Activated T-cell treated with anti-CD3 and anti-CD28 coated beads for 4 hours (primary cell): ENCODE results near the gene CTTNBP2.

Source experiments
- DNase-seq: peaks from one replicate; pipeline ENCODE4 v3.0.0-alpha.2; 2020

CTTNBP2 gene

DNA sequence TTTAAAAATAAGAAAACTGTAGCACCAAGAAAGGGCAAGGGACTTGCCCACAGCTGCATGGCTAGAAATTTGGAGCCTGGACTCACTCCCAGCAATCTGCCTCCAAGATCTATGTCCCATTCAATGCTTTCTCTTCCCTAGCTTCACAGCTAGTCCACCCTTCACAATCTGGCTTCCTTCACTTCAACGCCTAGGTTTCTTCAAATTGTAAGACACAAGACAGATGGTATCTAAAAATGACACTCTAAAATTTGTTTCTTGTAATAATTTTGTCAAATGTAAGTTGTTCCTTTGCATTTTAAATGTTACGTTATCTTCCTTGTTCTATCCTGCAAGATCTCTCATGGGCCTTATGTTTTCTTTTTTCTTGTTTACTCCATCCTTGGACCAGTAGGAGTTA is 48.6 kb downstream of the CTTNBP2 start:
- no peak for DNase-seq

- DNase-seq = no peak
Observed at GRCh38 chr7:117819558-117819957, 53.7 kb downstream of the CTTNBP2 start.

DNA sequence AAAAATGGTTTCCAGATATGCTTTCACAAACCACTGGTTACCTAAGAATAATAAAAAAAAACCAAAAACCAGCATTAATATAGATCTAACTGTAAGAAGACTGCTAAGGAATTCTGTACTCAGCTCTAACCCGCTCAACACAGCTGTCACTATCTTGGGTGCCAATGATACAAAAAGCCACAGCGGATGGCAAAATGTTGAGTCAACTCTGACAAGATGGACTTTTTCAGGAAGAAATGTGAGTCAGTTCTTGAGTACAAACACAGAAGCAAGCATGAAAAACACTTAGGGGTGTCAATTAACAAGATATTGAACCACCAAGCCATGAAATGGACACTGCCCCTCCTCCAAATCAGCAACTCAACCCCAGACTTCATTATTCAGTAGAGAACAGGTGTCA is 55.0 kb downstream of the CTTNBP2 start:
- no peak for DNase-seq

- no peak for DNase-seq
Observed at GRCh38 chr7:117816727-117817126, 56.5 kb downstream of the CTTNBP2 start.

DNA sequence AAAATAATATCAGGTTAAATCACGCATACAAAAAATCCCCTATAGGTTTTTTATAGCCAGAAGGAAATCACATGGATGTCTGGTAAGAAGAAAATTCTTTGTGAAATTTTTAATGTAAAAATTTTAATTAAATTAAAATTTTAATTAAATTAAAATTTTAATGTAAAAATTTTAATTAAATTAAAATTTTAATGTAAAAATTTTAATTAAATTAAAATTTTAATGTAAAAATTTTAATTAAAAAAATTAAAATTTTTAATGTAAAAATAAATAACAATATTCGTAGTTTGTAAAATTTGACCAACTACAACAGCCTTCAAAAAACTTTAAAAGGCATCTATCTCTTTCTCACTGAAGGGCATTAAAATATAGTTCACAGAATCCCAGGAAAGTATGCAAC is 61.5 kb downstream of the CTTNBP2 start:
- DNase-seq = no peak

- DNase-seq = no peak
Observed at GRCh38 chr7:117810642-117811512, 62.4 kb downstream of the CTTNBP2 start.

DNA sequence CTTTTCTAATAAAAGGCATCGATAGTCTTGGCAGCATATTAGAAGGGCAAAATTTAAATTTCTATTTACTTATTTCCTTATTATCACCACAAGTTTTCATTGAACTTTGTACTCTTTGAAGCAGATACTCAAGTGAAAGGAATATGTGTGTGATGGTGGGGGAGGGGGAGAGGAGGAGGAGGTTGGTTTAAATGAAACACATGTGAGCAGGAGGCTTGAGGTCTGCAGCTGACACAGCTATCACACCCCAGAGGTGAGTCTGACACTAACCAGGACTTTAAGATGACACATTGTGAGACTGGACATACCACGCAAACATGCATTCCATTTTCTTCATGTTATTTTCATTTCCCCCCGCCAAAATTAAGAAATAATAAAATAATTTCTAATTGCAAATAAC is 63.3 kb downstream of the CTTNBP2 start:
- DNase-seq = no peak

DNA sequence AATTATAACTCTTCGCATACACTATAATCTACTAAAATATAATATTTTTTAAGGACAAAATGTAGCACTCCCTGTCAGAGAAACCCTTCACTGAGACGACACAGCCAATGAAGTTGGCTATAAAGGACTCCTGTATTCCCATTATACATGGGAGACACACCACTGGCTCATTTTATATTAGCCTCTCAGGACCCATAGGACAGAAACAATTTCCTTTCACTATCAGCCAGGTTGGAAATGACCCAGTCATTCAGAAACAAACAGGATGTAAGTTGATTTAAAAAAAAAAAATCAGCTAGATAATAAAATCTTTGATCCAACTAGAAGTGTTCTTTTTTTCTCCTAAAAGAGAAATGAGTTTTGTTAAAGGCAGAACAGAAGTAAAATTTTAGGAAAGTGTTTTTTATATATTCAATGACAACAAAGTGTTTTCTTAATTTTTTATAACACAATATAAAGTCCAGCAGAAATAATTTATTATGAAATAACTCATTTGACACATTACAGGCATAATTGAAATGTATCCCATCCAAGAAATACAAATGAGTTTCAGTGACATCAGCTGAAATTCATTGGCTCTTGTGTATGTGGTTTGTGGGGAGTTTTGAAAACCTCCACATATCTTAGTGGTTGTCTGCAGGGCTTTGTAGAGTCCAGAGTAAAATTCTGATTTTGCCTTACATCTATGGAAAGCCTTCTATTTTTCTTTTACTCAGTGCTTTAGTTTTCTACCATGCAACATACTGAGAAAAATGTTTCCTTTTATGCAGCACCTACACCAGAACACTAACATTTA is 64.1 kb downstream of the CTTNBP2 start:
- no peak for DNase-seq

DNA sequence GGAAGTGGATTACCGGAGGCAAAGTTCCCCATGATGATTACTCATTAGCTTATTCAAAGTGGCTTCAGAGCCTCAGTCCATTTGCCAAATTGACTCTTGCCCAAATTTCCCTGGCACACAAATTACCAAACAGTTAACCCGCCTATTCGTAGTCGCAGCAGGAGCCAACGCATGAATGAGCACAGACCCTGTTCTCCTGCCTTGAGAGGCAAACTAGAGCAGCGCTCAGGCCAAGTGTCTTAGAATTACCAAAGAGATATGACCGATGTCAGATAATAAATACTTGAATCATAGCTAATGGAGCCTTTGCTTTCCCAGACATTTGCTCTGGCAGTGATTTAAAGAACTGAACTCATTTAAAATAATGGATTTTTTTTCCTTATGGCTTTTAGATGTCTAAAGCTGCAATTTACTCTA is 64.9 kb downstream of the CTTNBP2 start:
- DNase-seq = no peak

DNA sequence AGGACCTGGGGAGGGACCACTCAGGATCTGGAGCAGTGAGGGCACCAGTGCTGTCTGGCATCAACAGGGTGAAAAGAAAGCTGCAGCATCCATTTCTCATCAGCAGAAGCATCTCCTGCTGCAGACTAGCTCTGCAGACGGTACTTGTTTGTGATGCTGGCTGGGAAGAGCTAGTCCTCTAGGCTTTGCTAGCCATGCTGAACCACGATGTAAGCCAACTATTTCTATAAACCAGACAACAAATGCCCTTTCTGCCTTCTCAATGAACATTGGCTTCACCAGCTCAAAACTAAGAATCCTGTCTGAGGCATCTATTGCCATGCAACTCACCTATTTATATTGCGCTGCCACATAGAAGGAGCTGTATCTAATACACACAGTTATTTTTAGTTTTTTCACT is 65.6 kb downstream of the CTTNBP2 start:
- no peak for DNase-seq

DNA sequence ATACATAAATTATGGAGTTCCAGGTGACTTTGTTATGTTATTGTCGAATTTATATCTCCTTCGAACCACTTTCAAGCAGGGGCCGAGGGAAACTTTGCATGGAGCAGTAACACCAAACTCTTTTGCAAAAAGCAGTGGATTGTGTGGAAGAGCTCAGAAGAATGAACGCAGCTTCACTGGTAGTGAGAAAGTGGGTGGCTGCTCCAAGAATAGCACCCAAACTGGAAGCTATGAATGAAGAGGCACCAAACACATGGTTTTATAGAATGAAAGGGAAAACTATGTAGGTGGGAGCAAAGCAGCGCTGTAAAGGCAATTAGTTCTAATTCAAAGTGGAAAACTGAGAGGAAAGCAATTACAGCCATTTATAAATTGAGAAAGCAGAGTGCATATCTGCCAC is 67.2 kb downstream of the CTTNBP2 start:
- DNase-seq = no peak

DNA sequence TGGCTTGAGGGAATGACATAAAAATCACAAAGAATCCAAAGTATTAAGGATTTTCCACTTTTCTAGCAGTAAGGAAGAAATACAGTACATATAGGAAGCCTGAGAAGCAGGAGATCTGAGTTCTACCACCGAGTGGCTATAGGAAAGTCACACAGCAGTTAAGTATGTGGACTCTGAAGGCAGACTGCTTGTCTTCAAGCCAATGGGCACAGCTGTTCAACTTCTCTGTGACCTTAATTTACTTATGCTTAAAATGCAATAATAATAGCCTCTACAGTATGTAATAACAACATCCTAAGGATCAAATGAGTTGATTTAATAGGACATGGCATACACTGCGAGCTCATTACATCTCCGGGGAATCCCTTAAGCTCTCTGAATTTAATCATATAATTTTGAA is 68.0 kb downstream of the CTTNBP2 start:
- DNase-seq = no peak

DNA sequence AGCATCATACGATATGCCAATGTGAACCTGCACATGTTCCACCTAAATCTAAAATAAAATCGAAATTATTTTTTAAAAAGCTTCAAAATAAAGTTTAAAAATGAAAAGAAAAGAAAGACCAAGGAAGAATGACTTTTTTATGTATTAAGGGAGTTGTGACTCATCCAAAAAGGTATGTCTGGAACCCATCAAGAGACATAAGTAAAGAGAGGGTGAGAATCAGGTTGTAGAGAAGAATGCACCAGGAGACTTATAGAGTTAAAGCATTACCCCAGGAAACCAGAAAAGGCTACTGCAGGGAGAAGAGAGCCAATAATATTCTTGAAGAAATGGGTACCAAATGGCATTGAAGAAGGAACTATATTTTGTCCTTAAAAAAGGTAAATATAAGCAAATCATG is 69.8 kb downstream of the CTTNBP2 start:
- DNase-seq = no peak

- DNase-seq = no peak
Observed at GRCh38 chr7:117802660-117803059, 70.6 kb downstream of the CTTNBP2 start.

DNA sequence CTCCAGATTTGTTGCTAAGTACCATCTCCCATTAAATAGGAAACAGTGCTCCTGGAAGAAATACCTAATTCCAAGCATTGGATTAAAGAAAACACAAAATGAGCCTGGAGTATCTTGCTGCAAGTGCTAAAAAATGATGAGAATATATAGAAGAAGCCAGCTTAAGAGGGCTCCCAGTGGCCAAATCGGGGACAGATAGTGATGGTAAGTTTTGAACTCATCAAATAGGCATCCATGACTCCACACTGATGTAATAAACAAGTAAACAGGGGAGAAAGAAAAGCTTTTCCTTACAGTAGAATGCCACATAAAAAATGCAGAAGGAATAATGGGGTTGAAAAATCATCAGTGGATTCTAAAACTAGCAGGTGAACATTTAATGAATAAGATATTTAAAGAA is 72.4 kb downstream of the CTTNBP2 start:
- no peak for DNase-seq

- no peak for DNase-seq
Observed at GRCh38 chr7:117800406-117800805, 72.8 kb downstream of the CTTNBP2 start.

DNA sequence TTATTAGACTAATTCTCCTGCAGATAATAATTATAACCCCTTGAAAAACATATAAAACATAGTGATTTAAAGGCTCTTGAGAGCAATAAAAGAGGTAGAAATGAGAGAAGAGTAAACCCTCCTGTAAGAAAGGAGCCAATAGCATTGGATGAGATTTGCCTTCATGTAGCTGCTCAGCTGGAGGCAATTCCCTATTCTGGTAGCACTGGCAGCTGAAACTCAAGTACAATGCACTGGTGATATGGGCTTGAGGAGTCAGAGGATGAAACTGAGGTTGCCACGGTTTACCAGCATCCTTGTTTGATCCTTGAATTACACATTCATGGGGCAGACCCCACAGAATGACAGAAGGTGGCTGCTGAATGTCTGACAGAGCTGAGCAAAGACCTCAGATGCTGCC is 76.4 kb downstream of the CTTNBP2 start:
- DNase-seq = no peak

DNA sequence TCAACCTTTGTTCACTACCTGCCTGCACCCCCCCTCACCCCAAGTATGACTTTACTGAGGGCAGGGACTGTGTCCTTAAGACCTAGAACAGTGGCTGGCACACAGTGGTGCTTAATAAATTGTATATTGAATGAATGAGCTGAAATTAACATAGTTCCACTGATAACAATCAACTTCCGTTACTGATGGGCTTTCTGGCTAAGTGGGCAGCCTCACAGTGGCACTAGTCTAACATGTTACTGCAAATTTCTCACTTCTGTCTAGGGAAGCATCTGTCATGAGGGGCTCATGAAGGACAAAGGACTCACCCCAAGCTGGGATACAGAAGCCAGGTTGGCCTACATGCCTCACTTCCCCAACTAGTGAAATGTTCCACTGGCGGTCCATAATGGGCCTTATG is 79.3 kb downstream of the CTTNBP2 start:
- no peak for DNase-seq

GRCh38 chr7:117793521-117793920 is 79.7 kb downstream of the CTTNBP2 start:
- no peak for DNase-seq

- no peak for DNase-seq
Observed at GRCh38 chr7:117791877-117792780, 81.1 kb downstream of the CTTNBP2 start.

- no peak for DNase-seq
Observed at GRCh38 chr7:117790731-117791130, 82.5 kb downstream of the CTTNBP2 start.

DNA sequence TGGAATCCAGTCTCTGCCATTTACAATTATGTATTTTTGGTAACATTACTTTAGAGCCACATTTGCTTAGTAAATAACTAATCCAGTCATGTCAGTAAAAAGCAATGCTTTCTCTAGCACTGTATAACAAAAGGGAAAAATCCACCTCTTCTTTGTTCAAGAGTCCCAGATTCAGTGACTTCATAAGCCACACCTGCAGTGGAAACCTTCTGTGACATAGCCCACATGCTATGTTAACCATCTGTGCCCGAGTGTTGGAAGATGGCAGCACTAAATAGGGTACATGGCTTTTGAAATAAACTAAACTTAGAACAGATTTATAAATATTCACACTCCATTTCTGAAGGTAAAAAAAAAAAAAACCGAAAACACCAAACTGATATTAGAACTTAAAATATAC is 83.0 kb downstream of the CTTNBP2 start:
- no peak for DNase-seq

- no peak for DNase-seq
Observed at GRCh38 chr7:117785431-117785830, 87.8 kb downstream of the CTTNBP2 start.
